OCI-LY1 (cell line): ENCODE results near the gene PCDHB5.
"Not testable (repeated sequence)": the region's sequence is repeated elsewhere in the genome, so short reads cannot be mapped to it uniquely, and the experiment has no call there.

ENCODE experiments used
- H2AFZ ChIP-seq: fragments of 200-600 bp; sonication (generic), shearing (Covaris generic); 2 replicates; pipeline ENCODE4 v1.6.0; 2014; ENCODE audit warnings: antibody characterized with exemption, mild to moderate bottlenecking, low read length
- H3F3A ChIP-seq: fragments of 200-600 bp; sonication (generic), shearing (Covaris generic); 2 replicates; pipeline ENCODE4 v1.6.0; 2014; ENCODE audit warnings: mild to moderate bottlenecking, antibody characterized with exemption, low read length, moderate library complexity; ENCODE audit not compliant: insufficient read depth
- H3K27ac ChIP-seq: fragments of 200-600 bp; sonication (generic); 2 replicates; pipeline ENCODE4 v1.5.1; 2014; ENCODE audit warnings: low read length, mixed run types, mild to moderate bottlenecking, low read depth; ENCODE audit not compliant: poor library complexity, severe bottlenecking
- H3K27me3 ChIP-seq: fragments of 200-600 bp; sonication (generic); 2 replicates; pipeline ENCODE4 v1.6.0; 2014; ENCODE audit warnings: antibody characterized with exemption, mild to moderate bottlenecking, low read length, moderate library complexity; ENCODE audit not compliant: insufficient read depth
- H3K36me3 ChIP-seq: fragments of 200-600 bp; sonication (generic); 2 replicates; pipeline ENCODE4 v1.6.1; 2014; ENCODE audit warnings: mild to moderate bottlenecking, antibody characterized with exemption, low read length, moderate library complexity, mixed read lengths; ENCODE audit not compliant: insufficient read depth
- H3K4me1 ChIP-seq: fragments of 200-600 bp; sonication (generic); 2 replicates; pipeline ENCODE4 v1.5.1; 2014; ENCODE audit warnings: mild to moderate bottlenecking, low read length, moderate library complexity; ENCODE audit not compliant: insufficient read depth, severe bottlenecking
- H3K4me2 ChIP-seq: fragments of 200-600 bp; sonication (generic), shearing (Covaris generic); 2 replicates; pipeline ENCODE4 v1.6.1; 2014; ENCODE audit warnings: low read length
- H3K4me3 ChIP-seq: fragments of 200-600 bp; sonication (generic); 2 replicates; pipeline ENCODE4 v1.5.1; 2014; ENCODE audit warnings: low read length, low read depth, mild to moderate bottlenecking, mixed read lengths; ENCODE audit not compliant: poor library complexity, severe bottlenecking
- H3K79me2 ChIP-seq: fragments of 200-600 bp; shearing (Covaris generic); 2 replicates; pipeline ENCODE4 v1.6.1; 2016; ENCODE audit warnings: mixed run types, low read length, mixed read lengths; ENCODE audit not compliant: insufficient read depth
- H3K9ac ChIP-seq: fragments of 200-600 bp; sonication (generic), shearing (Covaris generic); 2 replicates; pipeline ENCODE4 v1.6.1; 2014; ENCODE audit warnings: mild to moderate bottlenecking, low read length, mixed read lengths
- H3K9me2 ChIP-seq: fragments of 200-600 bp; sonication (generic), shearing (Covaris generic); 2 replicates; pipeline ENCODE4 v1.6.1; 2014; ENCODE audit warnings: low read depth, mild to moderate bottlenecking, low read length, mixed read lengths
- H3K9me3 ChIP-seq: fragments of 200-600 bp; shearing (Covaris generic); 2 replicates; pipeline ENCODE4 v1.6.1; 2014; ENCODE audit warnings: low read length, mixed read lengths
- H4K20me1 ChIP-seq: fragments of 200-600 bp; sonication (generic), shearing (Covaris generic); 2 replicates; pipeline ENCODE4 v1.6.0; 2016; ENCODE audit warnings: mild to moderate bottlenecking, low read length; ENCODE audit not compliant: insufficient read depth
- EZH2 ChIP-seq: fragments of 200-600 bp; sonication (generic), shearing (Covaris generic); IDR thresholded peaks from 2 replicates; pipeline ENCODE4 v1.8.0; 2017; ENCODE audit warnings: borderline replicate concordance, mixed run types, mild to moderate bottlenecking, antibody characterized with exemption, low read length, moderate library complexity, mixed read lengths
- TF ChIP-seq, protein P1 (sequence below): fragments of 200-600 bp; sonication (generic), shearing (Covaris generic); IDR thresholded peaks from 2 replicates; pipeline ENCODE4 v1.5.1; 2017; ENCODE audit warnings: mild to moderate bottlenecking, antibody characterized with exemption, low read length, moderate library complexity, mixed read lengths

The PCDHB5 gene

GRCh38 chr5:141180313-141180712, 45.3 kb downstream of the PCDHB5 start:
- Histone ChIP-seq H2AFZ (no peak overlapping the region), H3K9me3 (no peaks in the 10 kb centered on the region), H3K4me1 (no peaks in the 10 kb centered on the region), H3K9me2 (no peaks in the 10 kb centered on the region), H3K27me3 (no peaks in the 10 kb centered on the region), H3F3A (no peaks in the 10 kb centered on the region), H3K4me3 (no peak overlapping the region), H3K79me2 (no peaks in the 10 kb centered on the region), H3K36me3 (no peaks in the 10 kb centered on the region), H3K27ac (no peak overlapping the region), H4K20me1 (no peaks in the 10 kb centered on the region), H3K9ac (no peak overlapping the region), H3K4me2 (no peak overlapping the region)
- TF ChIP-seq, protein P1, sequence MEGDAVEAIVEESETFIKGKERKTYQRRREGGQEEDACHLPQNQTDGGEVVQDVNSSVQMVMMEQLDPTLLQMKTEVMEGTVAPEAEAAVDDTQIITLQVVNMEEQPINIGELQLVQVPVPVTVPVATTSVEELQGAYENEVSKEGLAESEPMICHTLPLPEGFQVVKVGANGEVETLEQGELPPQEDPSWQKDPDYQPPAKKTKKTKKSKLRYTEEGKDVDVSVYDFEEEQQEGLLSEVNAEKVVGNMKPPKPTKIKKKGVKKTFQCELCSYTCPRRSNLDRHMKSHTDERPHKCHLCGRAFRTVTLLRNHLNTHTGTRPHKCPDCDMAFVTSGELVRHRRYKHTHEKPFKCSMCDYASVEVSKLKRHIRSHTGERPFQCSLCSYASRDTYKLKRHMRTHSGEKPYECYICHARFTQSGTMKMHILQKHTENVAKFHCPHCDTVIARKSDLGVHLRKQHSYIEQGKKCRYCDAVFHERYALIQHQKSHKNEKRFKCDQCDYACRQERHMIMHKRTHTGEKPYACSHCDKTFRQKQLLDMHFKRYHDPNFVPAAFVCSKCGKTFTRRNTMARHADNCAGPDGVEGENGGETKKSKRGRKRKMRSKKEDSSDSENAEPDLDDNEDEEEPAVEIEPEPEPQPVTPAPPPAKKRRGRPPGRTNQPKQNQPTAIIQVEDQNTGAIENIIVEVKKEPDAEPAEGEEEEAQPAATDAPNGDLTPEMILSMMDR = no peak
- no peak for TF ChIP-seq EZH2

DNA sequence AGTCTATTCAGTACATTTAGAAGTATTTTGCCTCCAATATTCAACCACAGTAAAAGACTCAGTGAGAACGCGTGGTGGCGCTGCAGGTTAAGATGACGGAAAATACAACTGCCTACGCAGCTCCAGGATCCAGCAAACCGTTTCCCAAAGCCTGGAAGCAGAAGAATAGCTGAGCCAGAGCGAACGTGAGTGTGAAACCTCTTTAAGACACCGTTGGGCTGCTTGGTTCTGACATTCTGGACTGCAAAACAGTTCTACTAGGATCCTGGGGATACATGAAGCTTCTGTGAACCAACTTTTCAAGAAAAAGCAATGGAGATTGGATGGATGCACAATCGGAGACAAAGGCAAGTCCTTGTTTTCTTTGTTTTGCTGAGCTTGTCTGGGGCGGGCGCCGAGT, 47.2 kb downstream of the PCDHB5 start, which contains the start of gene PCDHB16:
TSS of gene PCDHB16 (plus strand) at position 140 of the 400 bp plus-strand sequence. CDS start at position 313, 173 bp downstream.
- H3K27ac ChIP-seq = no peak within 1 kb of the TSS
- H4K20me1 ChIP-seq = no peaks in the 10 kb centered on the region
- H3K9me3 ChIP-seq = no peaks in the 10 kb centered on the region
- H3K27me3 ChIP-seq = no peaks in the 10 kb centered on the region
- H3K9ac ChIP-seq = no peak within 1 kb of the TSS
- H3F3A ChIP-seq = no peaks in the 10 kb centered on the region
- H2AFZ ChIP-seq = no peak within 1 kb of the TSS
- no peaks in the 10 kb centered on the region for H3K4me1 ChIP-seq
- H3K4me3 ChIP-seq = no peak within 1 kb of the TSS
- H3K4me2 ChIP-seq = no peak within 1 kb of the TSS
- H3K9me2 ChIP-seq = no peaks in the 10 kb centered on the region
- H3K36me3 ChIP-seq = no peaks in the 10 kb centered on the region
- no peaks in the 10 kb centered on the region for H3K79me2 ChIP-seq
- TF ChIP-seq, protein P1 = peak; percentile 52
- TF ChIP-seq EZH2 = no peak

DNA sequence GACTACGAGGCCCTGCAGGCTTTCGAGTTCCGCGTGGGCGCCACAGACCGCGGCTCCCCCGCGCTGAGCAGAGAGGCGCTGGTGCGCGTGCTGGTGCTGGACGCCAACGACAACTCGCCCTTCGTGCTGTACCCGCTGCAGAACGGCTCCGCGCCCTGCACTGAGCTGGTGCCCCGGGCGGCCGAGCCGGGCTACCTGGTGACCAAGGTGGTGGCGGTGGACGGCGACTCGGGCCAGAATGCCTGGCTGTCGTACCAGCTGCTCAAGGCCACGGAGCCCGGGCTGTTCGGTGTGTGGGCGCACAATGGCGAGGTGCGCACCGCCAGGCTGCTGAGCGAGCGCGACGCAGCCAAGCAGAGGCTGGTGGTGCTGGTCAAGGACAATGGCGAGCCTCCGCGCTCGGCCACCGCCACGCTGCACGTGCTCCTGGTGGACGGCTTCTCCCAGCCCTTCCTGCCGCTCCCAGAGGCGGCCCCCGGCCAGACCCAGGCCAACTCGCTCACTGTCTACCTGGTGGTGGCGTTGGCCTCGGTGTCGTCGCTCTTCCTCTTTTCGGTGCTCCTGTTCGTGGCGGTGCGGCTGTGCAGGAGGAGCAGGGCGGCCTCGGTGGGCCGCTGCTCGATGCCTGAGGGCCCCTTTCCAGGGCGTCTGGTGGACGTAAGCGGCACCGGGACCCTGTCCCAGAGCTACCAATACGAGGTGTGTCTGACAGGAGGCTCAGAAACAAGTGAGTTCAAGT, 49.3 kb downstream of the PCDHB5 start:
- not testable (repeated sequence) for H3K27me3 ChIP-seq, H3K4me1 ChIP-seq, H3K27ac ChIP-seq, H2AFZ ChIP-seq, H3K79me2 ChIP-seq, H3F3A ChIP-seq, H3K4me2 ChIP-seq, H3K9ac ChIP-seq, H3K9me3 ChIP-seq, H3K4me3 ChIP-seq, H3K9me2 ChIP-seq, H3K36me3 ChIP-seq, H4K20me1 ChIP-seq
